Panc1 (cell line): Measurements from ENCODE around the gene COL26A1. TPM values are rescaled to one million over a fixed set of nuclear protein-coding genes. Genes with fewer than 3 reads are reported as not detected.
A peak's percentile ranks its signal among the peaks of the same experiment; 100 is the strongest.

ENCODE experiments used
- ATAC-seq: fragments of 200-7000 bp; cut with Tn5 transposase; 2 replicates; pipeline ENCODE4 v1.9.1; 2020; ENCODE audit warnings: mild to moderate bottlenecking, moderate library complexity
- BruUV-seq: library from RNA; stranded (reverse); fragments of 400-500 nt; replicated peaks from 2 replicates; lab custom pipeline; 2021; lab: Mats Ljungman, UMichigan
- CTCF ChIA-PET: fragments of 300-600 bp; sonication (Branson Sonifier 250); formaldehyde crosslinking; loops from one replicate; lab custom pipeline; 2022; ENCODE audit warnings: antibody characterized with exemption; lab: Charles Lee
- POLR2A ChIA-PET: fragments of 300-600 bp; sonication (Branson Sonifier 250); formaldehyde crosslinking; loops from one replicate; lab custom pipeline; 2022; ENCODE audit warnings: antibody characterized with exemption; lab: Charles Lee
- DNase-seq: peaks from one replicate; pipeline ENCODE4 v3.0.0-alpha.2; 2010; ENCODE audit warnings: low read depth, low spot score
- H3K27ac ChIP-seq: 2 replicates; pipeline ENCODE4 v1.5.1; 2011; ENCODE audit warnings: mild to moderate bottlenecking, low read length, inconsistent platforms
- H3K27me3 ChIP-seq: fragments of 200-500 bp; sonication (Bioruptor generic); 2 replicates; pipeline ENCODE4 v1.6.0; 2014; ENCODE audit warnings: low read length, inconsistent platforms; ENCODE audit not compliant: control insufficient read depth, insufficient read depth
- H3K36me3 ChIP-seq: fragments of 200-500 bp; sonication (Bioruptor generic); 2 replicates; pipeline ENCODE4 v1.5.1; 2014; ENCODE audit warnings: inconsistent platforms, mild to moderate bottlenecking, low read length, moderate library complexity; ENCODE audit not compliant: control insufficient read depth, insufficient read depth
- H3K4me1 ChIP-seq: 2 replicates; pipeline ENCODE4 v1.5.1; 2011; ENCODE audit warnings: inconsistent platforms, mild to moderate bottlenecking, low read length, moderate library complexity; ENCODE audit not compliant: control insufficient read depth, insufficient read depth
- H3K4me3 ChIP-seq, 2 experiments: 2 replicates each; pipeline ENCODE4 v1.5.1; 2011 to 2012; ENCODE audit warnings: low read depth in 2 of 2, low read length in 2 of 2, mild to moderate bottlenecking in 2 of 2, inconsistent platforms in 1 of 2, moderate library complexity in 1 of 2
- H3K9me3 ChIP-seq: fragments of 200-500 bp; sonication (Bioruptor generic); 2 replicates; pipeline ENCODE4 v1.5.1; 2014; ENCODE audit warnings: low read depth, mild to moderate bottlenecking, inconsistent platforms, low read length, moderate library complexity; ENCODE audit not compliant: control insufficient read depth, insufficient read depth
- CTCF ChIP-seq: fragments of 450-650 bp; IDR thresholded peaks from 2 replicates; pipeline ENCODE4 v1.5.1; 2017; ENCODE audit warnings: mild to moderate bottlenecking
- POLR2AphosphoS5 ChIP-seq: IDR thresholded peaks from 2 replicates; pipeline ENCODE4 v1.6.1; 2012; ENCODE audit warnings: mild to moderate bottlenecking, low read depth, low read length, moderate library complexity
- REST ChIP-seq, 2 experiments: IDR thresholded peaks; 2 replicates each; pipeline ENCODE4 v1.6.1; 2011 to 2012; ENCODE audit warnings: low read depth in 2 of 2, control low read depth in 1 of 2, low read length in 1 of 2, mild to moderate bottlenecking in 1 of 2, moderate library complexity in 1 of 2; ENCODE audit not compliant: insufficient read depth in 1 of 2
- SIN3A ChIP-seq: IDR thresholded peaks from 2 replicates; pipeline ENCODE4 v1.6.1; 2012; ENCODE audit warnings: low read depth, mild to moderate bottlenecking, low read length, moderate library complexity, borderline replicate concordance; ENCODE audit not compliant: insufficient read depth
- TCF7L2 ChIP-seq: IDR thresholded peaks from 2 replicates; pipeline ENCODE4 v1.6.1; 2011; ENCODE audit warnings: mild to moderate bottlenecking, low read depth, low read length, inconsistent platforms
- in situ Hi-C: cut with HindIII; loops from 2 replicates; pipeline ENCODE4 v1.10.0; 2016; ENCODE audit warnings: low sequenced_read_pairs, low pct_unique_long_range_greater_than_20kb
- intact Hi-C: fragments of 100-400 bp; cut with micrococcal nuclease; formaldehyde crosslinking; loops from one replicate; pipeline ENCODE4 v1.10.0; 2022; ENCODE audit not compliant: unreplicated experiment
- total RNA-seq: library from RNA; stranded (reverse); gene quantifications from one replicate; pipeline ENCODE4 v1.2.1, GENCODE V29; 2021; ENCODE audit not compliant: unreplicated experiment

The COL26A1 gene
- total RNA-seq, 1 experiment from 2014 or later: 25.8 TPM

GRCh38 chr7:101538596-101539459 is 176.2 kb downstream of the COL26A1 start:
- ChIA-PET POLR2A (interaction anchor here (0.6 kb wide), 1 partner anchor 183 kb away, joined by 3 read pairs; no protein-coding TSS in a partner anchor), CTCF (interaction anchor here (0.6 kb wide), 1 partner anchor 350 kb away, joined by 4 read pairs; no protein-coding TSS in a partner anchor)
- peak overlapping the region; percentile 18; the same call in 1 of the 2 replicates for H3K27ac ChIP-seq
- DNase-seq: no peak
- peaks cover 40% of the 10 kb centered on the region for H3K4me1 ChIP-seq
- H3K36me3 ChIP-seq: no peaks in the 10 kb centered on the region
- no peaks in the 10 kb centered on the region for H3K9me3 ChIP-seq
- TF ChIP-seq SIN3A (no peak), CTCF (peak; percentile 96)
- ATAC-seq: peak; percentile 78
- no TSS peak for BruUV-seq
- H3K27me3 ChIP-seq: no peaks in the 10 kb centered on the region
- intact Hi-C loops: no loop called here
- in situ Hi-C loops: no loop called here
- H3K4me3 ChIP-seq: no peak overlapping the region; a peak in 1 of 4 replicates

- Histone ChIP-seq H3K27me3 (no peaks in the 10 kb centered on the region), H3K9me3 (no peaks in the 10 kb centered on the region), H3K4me1 (peaks cover 38% of the 10 kb centered on the region), H3K27ac (no peak overlapping the region), H3K4me3 (no peak overlapping the region), H3K36me3 (no peaks in the 10 kb centered on the region)
- TF ChIP-seq SIN3A: no peak
- no peak for TF ChIP-seq CTCF
- no peak for TF ChIP-seq TCF7L2
- no peak for TF ChIP-seq REST (IDR thresholded peaks at IDR 0.05; ENCODE audit: insufficient read depth in 1 of 2, low read depth in 2 of 2, low read length in 1 of 2)
- TF ChIP-seq POLR2AphosphoS5: no peak
- DNase-seq (no peak), ATAC-seq (no peak)
- in situ Hi-C loops: no loop called here
- intact Hi-C loops: loop anchor here (5.0 kb wide), 1 partner anchor 733 kb away; no protein-coding TSS in a partner anchor
- CTCF ChIA-PET: interaction anchor here (0.6 to 0.7 kb wide), 2 partner anchors 213 to 217 kb away, joined by 3 to 7 read pairs; no protein-coding TSS in a partner anchor
- POLR2A ChIA-PET: no interaction called here
- no TSS peak for BruUV-seq
Observed at GRCh38 chr7:101539784-101540183, 177.1 kb downstream of the COL26A1 start.
